Pancreas (tissue), 10 donors: ENCODE results near the gene ADNP. TPM values are rescaled to one million over a fixed set of nuclear protein-coding genes. Genes with fewer than 3 reads are reported as not detected.

ENCODE experiments used
- ATAC-seq, 4 donors: fragments of 200-7000 bp; cut with Tn5 transposase; one replicate each; pipeline versions ENCODE4 v1.8.0 to v1.9.1; 2020; ENCODE audit warnings: mild to moderate bottlenecking in 4 of 4, moderate library complexity in 4 of 4
- DNase-seq, 6 donors: peaks; one replicate each; pipeline ENCODE4 v3.0.0-alpha.2; 2020
- FAIRE-seq: peaks from 2 replicates; lab custom pipeline; 2012; peaks lifted over from hg19 to GRCh38; lab: Jason Lieb, UNC
- H3K27ac ChIP-seq, 4 donors: fragments of 200-600 bp; sonication (generic); 1 replicate in 3 of 4; 2 replicates in 1 of 4; pipeline versions ENCODE4 v1.5.0 to v1.8.0; 2020
- H3K27me3 ChIP-seq, 4 donors: fragments of 200-600 bp; one replicate each; pipeline ENCODE4 v1.8.0; 2021
- H3K36me3 ChIP-seq, 3 donors: fragments of 200-600 bp; sonication (generic) in 1 of 3; one replicate each; pipeline versions ENCODE4 v1.5.0 to v1.8.0; 2020 to 2021
- H3K4me1 ChIP-seq, 3 donors: fragments of 200-600 bp; one replicate each; pipeline ENCODE4 v1.8.0; 2021
- H3K4me3 ChIP-seq, 4 donors: fragments of 200-600 bp; sonication (generic) in 2 of 4; one replicate each; pipeline versions ENCODE4 v1.5.0 to v1.8.0; 2020 to 2021
- H3K9me3 ChIP-seq, 4 donors: fragments of 200-600 bp; one replicate each; pipeline ENCODE4 v1.8.0; 2021
- WGBS, 2 donors: extraction: QIAGEN DNeasy Blood & Tissue Kit; methylation state at CpG; one replicate each; pipeline ENCODE4 v1.1.7; 2013; 5-methylcytosine and 5-hydroxymethylcytosine counted together
- intact Hi-C, 3 donors: fragments of 100-400 bp; cut with DNase I; formaldehyde crosslinking; loops; one replicate each; pipeline versions ENCODE4 v1.11.1 to v1.14.2; 2022
- polyA plus RNA-seq, 2 donors: library from polyadenylated mRNA; stranded (reverse); fragments of 200-250 nt; gene quantifications; one replicate each; pipeline ENCODE4 v1.2.3, GENCODE V29; 2013
- total RNA-seq, 6 donors: library from RNA; stranded (reverse); fragmentation: NEBNext Ultra II Directional in 4 of 6; extraction: Animal tissue kit (Norgen Biotek cat#: 25700) in 4 of 6; gene quantifications; one replicate each; pipeline versions ENCODE4 v1.2.1 to v1.2.4, GENCODE V29; 2021 to 2023
- TF ChIP-seq, protein P1 (sequence below), 4 donors: fragments of 200-600 bp; sonication (generic) in 3 of 4; IDR thresholded peaks; one replicate each; pipeline versions ENCODE4 v1.5.0 to v1.8.0; 2021; ENCODE audit warnings: antibody characterized with exemption in 4 of 4
- donor health status: healthy with polysubstance abuse.
- donor health status: DM: no; HTN: no; CAD: no; lungs with moderate emphysema.
- donor health status: DM: no; HTN: no; CAD: no.
- donor health status: control.
- donor health status: control.
- donor health status: Bipolar disorder and iron deficiency.
- donor health status: DM: yes; HTN: yes; CAD: no.
- donor health status: DM: no; HTN: no; CAD: no.
- donor health status: DM: no; HTN: no; CAD: no.
- donor health status: DM: yes; HTN: yes; CAD: no.

Gene ADNP
- total and polyA plus RNA-seq, 8 donors = 17.8 to 33.8 (median 20.5) TPM

DNA sequence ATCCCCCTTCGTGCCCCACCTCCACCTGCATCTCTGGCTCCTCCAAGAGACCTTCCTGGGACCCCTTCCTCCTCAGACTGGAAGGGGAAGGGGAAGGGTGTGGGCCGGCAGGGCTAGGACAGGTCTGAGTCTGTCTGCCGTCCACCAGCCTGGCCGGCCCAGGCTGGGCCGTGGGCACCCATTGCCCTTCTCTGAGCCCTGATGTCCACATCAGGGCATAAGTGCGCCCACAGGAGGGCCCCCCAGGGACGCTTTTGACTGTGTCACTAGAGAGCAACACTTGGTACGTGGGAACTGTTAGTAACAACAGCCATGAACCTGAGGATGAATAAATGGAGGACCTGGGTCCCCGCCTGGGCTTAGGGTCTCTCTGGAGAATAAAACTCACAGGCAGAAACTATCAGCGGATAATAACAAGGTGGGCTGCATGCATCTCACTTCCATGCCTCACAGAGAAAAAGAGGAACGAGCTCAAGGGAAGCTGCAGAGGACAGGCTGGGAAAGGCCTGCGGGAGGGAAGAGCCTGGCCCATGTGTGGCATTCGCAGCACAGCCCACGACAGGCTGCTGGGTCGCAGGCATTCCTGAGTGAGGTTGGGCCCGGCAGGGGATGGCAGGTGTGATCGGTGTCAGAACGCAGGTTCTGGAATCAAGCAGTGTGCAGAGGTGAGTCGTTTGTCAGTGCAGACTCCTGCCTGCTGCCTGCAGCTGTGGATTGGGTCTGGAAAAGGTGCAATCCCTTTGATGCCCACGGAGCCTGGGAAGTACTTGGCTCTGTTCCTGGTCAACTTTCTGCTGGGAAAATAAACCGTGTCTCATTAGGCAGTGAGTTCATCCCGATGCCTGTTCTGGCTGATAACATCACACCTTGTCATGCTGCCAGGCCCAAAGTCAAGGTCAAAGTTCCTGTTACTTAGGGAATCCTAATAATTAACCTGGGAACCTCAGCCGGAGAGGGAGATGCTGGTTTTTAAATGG is 75.5 kb downstream of the ADNP start:
- H3K9me3 ChIP-seq = no peaks in the 10 kb centered on the region
- intact Hi-C loops = no loop called here
- H3K27me3 ChIP-seq = no peaks in the 10 kb centered on the region
- H3K4me1 ChIP-seq = peaks cover 0 to 10% (median 0%) of the 10 kb centered on the region in 3 donors
- peak overlapping the region; percentile 9 to 37 (median 31) for H3K27ac ChIP-seq
- H3K4me3 ChIP-seq = no peak overlapping the region
- 49 to 51% methylated on average over 23 of the region's 23 CpGs for WGBS, 2 donors
- FAIRE-seq (no peak), DNase-seq (peak in 4 of 6 donors; percentile 45 to 63 (median 56)), ATAC-seq (peak; percentile 73 to 86 (median 80))
- no peaks in the 10 kb centered on the region for H3K36me3 ChIP-seq
- TF ChIP-seq, protein P1, sequence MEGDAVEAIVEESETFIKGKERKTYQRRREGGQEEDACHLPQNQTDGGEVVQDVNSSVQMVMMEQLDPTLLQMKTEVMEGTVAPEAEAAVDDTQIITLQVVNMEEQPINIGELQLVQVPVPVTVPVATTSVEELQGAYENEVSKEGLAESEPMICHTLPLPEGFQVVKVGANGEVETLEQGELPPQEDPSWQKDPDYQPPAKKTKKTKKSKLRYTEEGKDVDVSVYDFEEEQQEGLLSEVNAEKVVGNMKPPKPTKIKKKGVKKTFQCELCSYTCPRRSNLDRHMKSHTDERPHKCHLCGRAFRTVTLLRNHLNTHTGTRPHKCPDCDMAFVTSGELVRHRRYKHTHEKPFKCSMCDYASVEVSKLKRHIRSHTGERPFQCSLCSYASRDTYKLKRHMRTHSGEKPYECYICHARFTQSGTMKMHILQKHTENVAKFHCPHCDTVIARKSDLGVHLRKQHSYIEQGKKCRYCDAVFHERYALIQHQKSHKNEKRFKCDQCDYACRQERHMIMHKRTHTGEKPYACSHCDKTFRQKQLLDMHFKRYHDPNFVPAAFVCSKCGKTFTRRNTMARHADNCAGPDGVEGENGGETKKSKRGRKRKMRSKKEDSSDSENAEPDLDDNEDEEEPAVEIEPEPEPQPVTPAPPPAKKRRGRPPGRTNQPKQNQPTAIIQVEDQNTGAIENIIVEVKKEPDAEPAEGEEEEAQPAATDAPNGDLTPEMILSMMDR (IDR thresholded peaks at IDR 0.05) = no peak

DNA sequence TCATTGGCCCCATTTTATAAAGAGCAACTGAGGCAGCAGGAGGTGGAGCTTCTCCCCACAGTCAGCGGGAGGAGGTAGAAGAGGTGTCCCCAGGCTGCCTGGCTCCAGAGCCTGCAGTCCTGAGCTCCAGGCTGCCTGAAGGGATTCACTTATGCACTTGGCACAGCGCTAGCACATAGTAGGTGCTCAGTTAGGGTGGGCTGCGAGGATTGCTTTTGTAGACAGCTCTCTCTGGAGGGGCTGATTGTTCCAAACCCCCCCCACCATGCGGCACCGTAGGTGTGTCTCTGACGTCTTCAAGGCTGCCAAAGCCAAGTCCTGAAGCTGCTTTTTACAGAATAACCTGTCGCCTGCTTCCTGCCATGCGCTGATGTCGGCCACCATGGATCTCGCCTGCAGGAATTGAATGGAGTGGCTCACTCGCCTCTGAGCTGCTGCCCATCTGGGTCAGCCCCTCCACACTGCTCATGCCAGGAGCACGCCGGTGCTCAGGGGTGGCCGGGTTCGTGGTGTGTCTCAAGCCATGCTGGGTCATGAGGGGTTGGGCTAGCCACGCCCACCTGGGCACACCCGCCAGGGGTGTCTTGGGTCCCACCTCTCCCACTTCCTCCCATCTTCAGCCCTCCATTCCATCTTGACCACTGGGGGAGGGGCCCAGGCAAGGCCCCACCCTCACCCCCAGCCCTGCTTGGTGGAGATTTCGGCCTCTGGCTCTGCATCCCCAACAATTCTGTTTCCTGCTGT is 76.6 kb downstream of the ADNP start:
- H3K36me3 ChIP-seq = no peaks in the 10 kb centered on the region
- peaks cover 0 to 10% (median 0%) of the 10 kb centered on the region in 3 donors for H3K4me1 ChIP-seq
- H3K9me3 ChIP-seq = no peaks in the 10 kb centered on the region
- FAIRE-seq (no peak), ATAC-seq (no peak), DNase-seq (no peak)
- TF ChIP-seq, protein P1 (IDR thresholded peaks at IDR 0.05) = no peak
- no peak overlapping the region for H3K27ac ChIP-seq
- intact Hi-C loops = no loop called here
- 65 to 80% methylated on average over 18 of the region's 18 CpGs for WGBS, 2 donors
- H3K4me3 ChIP-seq = no peak overlapping the region
- no peaks in the 10 kb centered on the region for H3K27me3 ChIP-seq

DNA sequence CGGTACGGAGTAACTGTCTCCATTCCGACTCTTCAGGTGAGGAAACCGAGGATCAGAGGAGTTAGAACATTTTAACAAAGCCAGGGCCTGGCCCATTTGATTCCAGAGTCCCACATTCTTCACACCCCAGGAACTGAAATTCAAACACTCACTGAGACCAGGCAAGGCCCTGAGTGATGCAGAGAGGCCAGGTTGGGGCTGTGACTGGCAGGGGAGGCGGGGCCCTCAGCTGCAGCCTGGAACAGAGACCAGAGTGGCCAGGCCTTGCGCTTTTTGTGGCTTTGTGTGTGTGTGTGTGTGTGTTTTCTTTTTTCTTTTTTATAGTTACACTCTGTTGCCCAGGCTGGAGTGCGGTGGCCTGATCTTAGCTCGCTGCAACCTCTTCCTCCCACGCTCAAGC is 79.2 kb downstream of the ADNP start:
- H3K27me3 ChIP-seq = no peaks in the 10 kb centered on the region
- no peaks in the 10 kb centered on the region for H3K9me3 ChIP-seq
- intact Hi-C loops = no loop called here
- H3K36me3 ChIP-seq = no peaks in the 10 kb centered on the region
- no peak overlapping the region for H3K4me3 ChIP-seq
- no peak for FAIRE-seq
- 96 to 98% methylated on average over 9 of the region's 9 CpGs for WGBS, 2 donors
- no peak for ATAC-seq
- TF ChIP-seq, protein P1 (IDR thresholded peaks at IDR 0.05) = no peak
- peaks cover 6 to 23% (median 16%) of the 10 kb centered on the region in 3 donors for H3K4me1 ChIP-seq
- no peak for DNase-seq
- H3K27ac ChIP-seq = no peak overlapping the region

DNA sequence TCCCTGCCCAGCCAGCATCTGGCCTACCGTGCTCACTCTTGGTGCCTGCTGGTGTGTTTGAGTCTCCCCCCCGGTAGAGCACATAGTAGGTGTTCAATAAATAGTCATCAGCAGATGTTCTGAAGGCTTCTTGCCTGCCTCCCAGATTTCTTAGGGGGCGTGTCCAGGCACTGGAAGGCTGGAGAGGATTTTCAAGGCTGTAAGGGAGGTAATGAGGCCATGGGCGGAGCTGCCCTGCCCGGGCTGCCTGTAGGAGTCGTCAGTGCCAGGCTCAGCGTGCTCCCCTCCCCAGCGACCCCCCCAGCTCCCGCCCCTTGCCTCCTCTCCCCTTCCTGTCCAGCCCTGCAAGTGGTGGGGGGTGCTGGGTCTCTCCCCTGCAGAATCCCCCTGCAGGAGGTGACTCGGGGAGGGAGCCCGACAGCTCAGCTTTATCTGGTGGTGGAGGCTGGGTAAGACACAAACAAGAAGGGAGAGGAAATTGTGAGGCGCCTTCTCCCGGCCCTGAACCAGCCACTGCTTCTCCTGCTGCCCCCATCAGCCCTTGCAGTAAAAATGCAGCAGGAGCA is 80.4 kb downstream of the ADNP start:
- TF ChIP-seq, protein P1 (IDR thresholded peaks at IDR 0.05) = no peak
- H3K4me1 ChIP-seq = peaks cover 6 to 16% (median 13%) of the 10 kb centered on the region in 3 donors
- FAIRE-seq (no peak), DNase-seq (no peak), ATAC-seq (peak in 1 of 4 donors; percentile 54)
- 50 to 55% methylated on average over 12 to 13 of the region's 13 CpGs for WGBS, 2 donors
- H3K27ac ChIP-seq = no peak overlapping the region
- no peaks in the 10 kb centered on the region for H3K27me3 ChIP-seq
- no peaks in the 10 kb centered on the region for H3K9me3 ChIP-seq
- H3K4me3 ChIP-seq = no peak overlapping the region
- intact Hi-C loops = no loop called here
- H3K36me3 ChIP-seq = no peaks in the 10 kb centered on the region
